HG02885 (cell line): ENCODE data around the gene FOS.
"Not testable (repeated sequence)": the region's sequence is repeated elsewhere in the genome, so short reads cannot be mapped to it uniquely, and the experiment has no call there.

Source experiments
- ATAC-seq: cut with Tn5 transposase; IDR thresholded peaks from one replicate; pipeline ENCODE4 v1.9.1; 2021; ENCODE audit warnings: mild to moderate bottlenecking; ENCODE audit not compliant: unreplicated experiment, poor library complexity

FOS gene

DNA sequence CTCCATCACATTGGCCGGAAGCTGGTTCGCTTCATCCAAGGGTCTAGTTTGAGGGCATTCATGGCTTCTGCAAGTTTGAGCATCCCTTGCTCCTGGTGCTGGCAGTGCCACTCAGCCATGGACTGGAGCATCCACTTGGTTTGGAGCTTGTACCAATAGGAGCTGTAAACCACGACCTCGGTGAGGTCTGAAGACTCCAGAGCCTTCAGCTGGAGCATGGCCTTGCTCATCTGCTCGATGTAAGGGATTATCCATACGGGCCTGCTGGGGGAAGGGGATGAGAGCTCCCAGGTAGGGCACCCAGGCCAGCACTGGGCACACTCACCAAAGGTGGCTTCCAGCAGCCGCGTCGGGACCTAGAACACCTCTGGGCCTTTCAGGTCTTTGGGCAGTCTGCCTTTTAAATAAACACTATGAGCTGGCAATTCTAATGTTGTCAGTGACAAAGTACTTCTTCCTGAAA is 13.5 kb downstream of the FOS start:
- no peak for ATAC-seq

DNA sequence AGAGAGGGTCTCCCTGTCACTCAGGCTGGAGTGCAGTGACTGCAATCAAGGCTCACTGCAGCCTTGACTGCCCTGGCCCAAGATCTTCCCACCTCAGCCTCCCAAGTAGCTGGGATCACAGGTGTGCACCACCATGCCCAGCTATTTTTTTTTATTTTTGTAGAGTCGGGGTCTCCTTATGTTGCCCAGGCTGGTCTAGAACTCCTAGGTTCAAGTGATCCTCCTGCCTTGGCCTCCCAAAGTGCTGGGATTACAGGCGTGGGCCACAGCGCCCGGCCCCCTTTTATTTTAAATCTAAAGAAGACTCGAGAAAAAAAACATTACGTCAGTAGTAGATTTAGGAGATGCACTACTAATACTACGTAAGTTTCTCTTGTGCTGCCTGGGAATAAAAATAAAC is 14.3 kb downstream of the FOS start:
- ATAC-seq: no peak

- ATAC-seq: peak; percentile 98
Measured at GRCh38 chr14:75293920-75294648, 15.5 kb downstream of the FOS start.

GRCh38 chr14:75294649-75295033 is 16.0 kb downstream of the FOS start:
- ATAC-seq: no peak

GRCh38 chr14:75295061-75295461 is 16.4 kb downstream of the FOS start:
- no peak for ATAC-seq

DNA sequence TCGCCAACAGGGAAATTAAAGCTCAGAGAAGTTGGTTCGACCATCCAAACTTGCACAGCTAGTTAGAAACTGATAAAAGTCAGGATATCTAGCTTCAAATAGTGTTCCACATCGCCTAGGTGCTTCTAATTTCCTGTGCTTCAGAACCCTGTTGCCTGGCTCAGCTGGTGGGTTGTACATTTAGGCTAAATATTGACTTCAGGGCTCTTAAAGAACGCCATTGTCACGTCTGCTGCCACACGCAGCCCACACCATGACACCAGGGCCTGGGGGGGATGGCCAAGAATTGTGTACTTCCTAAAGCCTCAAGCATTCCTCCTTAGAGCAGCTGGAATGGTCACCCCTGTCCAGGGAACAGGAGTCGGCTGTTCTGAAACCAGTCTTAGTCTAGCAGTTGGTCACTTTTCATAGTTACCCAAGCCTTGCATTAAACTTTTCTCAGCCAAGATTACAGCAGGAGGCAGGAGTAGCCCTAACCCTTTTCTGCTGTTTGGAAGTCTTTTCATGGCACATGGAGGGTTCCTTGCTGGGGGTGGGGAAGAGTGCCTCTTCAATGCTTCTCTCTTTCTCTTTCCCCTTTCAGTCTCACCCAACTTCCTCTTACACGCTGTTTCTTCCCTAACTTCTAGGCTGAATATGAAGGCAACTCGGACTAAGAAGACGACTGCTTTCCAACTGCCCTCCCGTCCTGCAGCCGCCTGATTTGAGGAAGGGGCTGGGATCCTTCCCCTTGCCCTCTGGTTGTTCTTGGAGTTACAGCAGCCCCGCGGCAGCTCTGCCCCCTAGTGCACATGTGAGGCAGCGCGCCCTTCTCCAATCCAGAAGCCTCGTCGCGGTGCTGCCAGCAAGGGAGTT is 17.1 kb downstream of the FOS start:
- no peak for ATAC-seq

- ATAC-seq: no peak
Measured at GRCh38 chr14:75297411-75298040, 18.9 kb downstream of the FOS start.

- no peak for ATAC-seq
Measured at GRCh38 chr14:75298187-75298965, 19.7 kb downstream of the FOS start.

GRCh38 chr14:75299059-75299458 is 20.4 kb downstream of the FOS start:
- no peak for ATAC-seq

DNA sequence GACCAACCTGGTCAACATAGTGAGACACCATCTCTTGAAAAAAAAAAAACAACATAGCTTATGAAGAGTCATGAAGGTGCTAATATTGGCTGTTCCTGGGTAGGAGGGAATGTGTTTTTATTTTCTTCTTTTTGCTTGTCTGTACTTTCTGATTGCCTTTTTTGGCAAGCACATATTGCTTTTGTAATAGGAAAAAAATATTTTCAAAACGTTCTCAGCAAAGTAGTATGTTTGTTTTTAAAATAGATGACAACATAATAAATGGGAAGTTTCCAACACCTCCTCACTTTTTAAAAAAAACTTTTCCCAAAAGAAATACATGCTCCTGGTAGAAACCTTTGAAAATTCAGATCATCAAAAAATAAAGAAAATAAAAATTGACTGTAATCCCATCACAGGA is 20.9 kb downstream of the FOS start:
- no peak for ATAC-seq

DNA sequence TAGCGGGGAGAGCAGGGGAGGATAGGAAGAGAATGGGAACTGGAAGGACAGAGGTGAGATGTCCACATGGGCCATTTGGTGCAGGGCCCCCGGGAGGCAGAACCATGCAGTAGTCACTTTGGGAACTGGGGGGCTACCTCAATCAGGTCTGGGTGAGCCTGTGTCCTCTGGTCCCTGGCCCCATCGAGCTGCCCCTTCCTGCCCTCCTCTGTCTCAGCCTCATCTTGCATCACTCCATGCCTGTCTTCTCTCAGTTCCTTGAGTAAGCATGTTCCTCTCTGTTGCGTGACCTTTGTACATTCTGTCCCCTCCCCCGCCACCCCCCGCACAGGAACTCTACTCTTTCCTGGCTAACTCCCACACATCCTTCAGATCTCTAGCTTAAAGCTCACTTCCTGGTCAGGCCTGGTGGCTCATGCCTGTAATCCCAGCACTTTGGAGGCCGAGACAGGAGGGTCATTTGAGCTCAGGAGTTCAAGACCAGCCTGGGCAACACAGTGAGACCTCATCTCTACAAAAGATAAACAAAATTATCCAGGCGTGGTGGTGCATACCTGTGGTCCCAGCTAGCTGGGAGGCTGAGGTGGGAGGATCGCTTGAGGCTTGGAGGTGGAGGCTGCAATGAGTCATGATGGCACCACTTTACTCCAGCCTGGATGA is 23.2 kb downstream of the FOS start:
- ATAC-seq: no peak

GRCh38 chr14:75303381-75303789 is 24.8 kb downstream of the FOS start:
- no peak for ATAC-seq

- not testable (repeated sequence) for ATAC-seq
Measured at GRCh38 chr14:75306410-75306809, 27.8 kb downstream of the FOS start.

GRCh38 chr14:75306927-75307699 is 28.5 kb downstream of the FOS start:
- ATAC-seq: no peak

GRCh38 chr14:75307700-75308379 is 29.2 kb downstream of the FOS start:
- ATAC-seq: no peak

DNA sequence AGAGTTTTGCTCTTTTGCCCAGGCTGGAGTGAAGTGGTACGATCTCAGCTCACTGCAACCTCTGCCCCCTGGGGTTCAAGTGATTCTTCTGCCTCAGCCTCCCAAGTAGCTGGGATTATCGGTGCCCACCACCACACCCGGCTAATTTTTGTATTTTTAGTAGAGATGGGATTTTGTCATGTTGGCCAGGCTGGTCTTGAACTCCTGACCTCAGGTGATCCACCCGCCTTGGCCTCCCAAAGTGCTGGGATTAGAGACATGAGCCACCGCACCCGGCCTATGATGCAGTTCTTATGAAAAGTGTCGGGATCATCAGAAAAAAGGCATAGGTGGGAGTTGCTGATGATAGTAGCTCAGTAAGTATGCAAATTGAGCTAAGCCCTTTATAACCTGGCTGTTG is 30.4 kb downstream of the FOS start:
- ATAC-seq: not testable (repeated sequence)

- not testable (repeated sequence) for ATAC-seq
Measured at GRCh38 chr14:75309561-75309960, 30.9 kb downstream of the FOS start.

- no peak for ATAC-seq
Measured at GRCh38 chr14:75310295-75311111, 31.9 kb downstream of the FOS start.
